A549 (cell line): ENCODE results near the gene CAMK1. TPM values are rescaled to one million over a fixed set of nuclear protein-coding genes. Genes with fewer than 3 reads are reported as not detected.

ENCODE experiments used
- ATAC-seq, 2 experiments: fragments of 200-7000 bp in 1 of 2; fragments of >200 bp in 1 of 2; cut with Nextera tagmentation in 1 of 2; cut with Tn5 transposase in 1 of 2; 3 replicates each; pipeline versions ENCODE4 v1.8.0 to v1.9.1; 2018 to 2020; ENCODE audit warnings: mild to moderate bottlenecking in 1 of 2, moderate library complexity in 1 of 2
- CTCF ChIA-PET: fragments of 300-600 bp; sonication (Branson Sonifier 250); formaldehyde crosslinking; extraction: SDS; loops from one replicate; lab custom pipeline; 2021; ENCODE audit warnings: antibody characterized with exemption, inconsistent platforms; lab: Yijun Ruan, JAX
- POLR2A ChIA-PET: fragments of 350-600 bp; formaldehyde crosslinking; extraction: SDS; loops from one replicate; lab custom pipeline; 2021; ENCODE audit warnings: antibody characterized with exemption, inconsistent platforms; lab: Yijun Ruan, JAX
- DNase-seq, 2 experiments: peaks; one replicate each; pipeline versions ENCODE4 v3.0.0 to v3.0.0-alpha.2; 2011 to 2016; ENCODE audit warnings: low read depth in 1 of 2, low spot score in 1 of 2
- FAIRE-seq: peaks from 2 replicates; lab custom pipeline; 2011; peaks lifted over from hg19 to GRCh38; lab: Jason Lieb, UNC
- H3K27ac ChIP-seq, 2 experiments: fragments of >200 bp; sonication (Bioruptor Twin); formaldehyde crosslinking; 3 replicates each; pipeline ENCODE4 v1.5.1; 2016 to 2017
- H3K4me1 ChIP-seq: fragments of >200 bp; sonication (Bioruptor Twin); formaldehyde crosslinking; 3 replicates; pipeline ENCODE4 v1.6.1; 2016
- H3K4me2 ChIP-seq: fragments of >200 bp; sonication (Bioruptor Twin); formaldehyde crosslinking; 3 replicates; pipeline ENCODE4 v1.6.1; 2016
- H3K4me3 ChIP-seq: fragments of >200 bp; sonication (Bioruptor Twin); formaldehyde crosslinking; 3 replicates; pipeline ENCODE4 v1.5.1; 2016
- H3K9me3 ChIP-seq: fragments of >200 bp; sonication (Bioruptor Twin); formaldehyde crosslinking; 3 replicates; pipeline ENCODE4 v1.6.1; 2016
- ATOH8 ChIP-seq: fragments of 250-450 bp; sonication (Bioruptor Pico); IDR thresholded peaks from 2 replicates; pipeline ENCODE4 v1.5.0; 2020; ENCODE audit warnings: low read depth, mild to moderate bottlenecking, moderate library complexity
- BHLHE40 ChIP-seq: IDR thresholded peaks from 2 replicates; pipeline ENCODE4 v1.6.1; 2012; ENCODE audit warnings: low read depth, low read length, inconsistent platforms
- CBX8 ChIP-seq: fragments of 200-600 bp; sonication (generic); IDR thresholded peaks from 2 replicates; pipeline ENCODE4 v1.6.1; 2016
- ELK1 ChIP-seq: fragments of 150-350 bp; IDR thresholded peaks from 2 replicates; pipeline ENCODE4 v1.6.1; 2014; ENCODE audit warnings: low read depth, mild to moderate bottlenecking, low read length
- EP300 ChIP-seq, 2 experiments: fragments of >200 bp; sonication (Bioruptor Twin); formaldehyde crosslinking; IDR thresholded peaks; 2 replicates in 1 of 2; 3 replicates in 1 of 2; pipeline ENCODE4 v1.6.1; 2016 to 2017
- ESRRA ChIP-seq: fragments of 150-350 bp; IDR thresholded peaks from 2 replicates; pipeline ENCODE4 v1.6.1; 2014; ENCODE audit warnings: mild to moderate bottlenecking, low read length, borderline replicate concordance
- FOXS1 ChIP-seq: fragments of 250-450 bp; sonication (Bioruptor Pico); IDR thresholded peaks from 2 replicates; pipeline ENCODE4 v1.5.0; 2020; ENCODE audit warnings: mild to moderate bottlenecking, moderate library complexity
- GATA3 ChIP-seq: IDR thresholded peaks from 2 replicates; pipeline ENCODE4 v1.6.1; 2012; ENCODE audit warnings: borderline replicate concordance
- HES2 ChIP-seq: fragments of >200 bp; sonication (Bioruptor Twin); formaldehyde crosslinking; IDR thresholded peaks from 2 replicates; pipeline ENCODE4 v1.6.1; 2016
- HMGXB4 ChIP-seq: fragments of 250-450 bp; sonication (Bioruptor Pico); IDR thresholded peaks from 2 replicates; pipeline ENCODE4 v1.5.0; 2021; ENCODE audit warnings: mild to moderate bottlenecking, moderate library complexity, borderline replicate concordance
- HOXA7 ChIP-seq: fragments of 250-450 bp; sonication (Bioruptor Pico); IDR thresholded peaks from 2 replicates; pipeline ENCODE4 v1.5.0; 2020; ENCODE audit warnings: mild to moderate bottlenecking, moderate library complexity
- HOXB5 ChIP-seq: fragments of 250-450 bp; sonication (Bioruptor Pico); IDR thresholded peaks from 2 replicates; pipeline ENCODE4 v1.5.0; 2020; ENCODE audit warnings: mild to moderate bottlenecking, moderate library complexity
- JUNB ChIP-seq: fragments of >200 bp; sonication (Bioruptor Twin); formaldehyde crosslinking; IDR thresholded peaks from 2 replicates; pipeline ENCODE4 v1.6.1; 2016
- KDM5A ChIP-seq: fragments of 200-600 bp; sonication (generic); IDR thresholded peaks from 2 replicates; pipeline ENCODE4 v1.6.1; 2016; ENCODE audit warnings: antibody characterized with exemption, mild to moderate bottlenecking
- MAFK ChIP-seq: fragments of 450-650 bp; IDR thresholded peaks from 2 replicates; pipeline ENCODE4 v1.6.1; 2014; ENCODE audit not compliant: partially characterized antibody
- NR3C1 ChIP-seq: fragments of >200 bp; sonication (Bioruptor Twin); formaldehyde crosslinking; IDR thresholded peaks from 3 replicates; pipeline ENCODE4 v1.6.1; 2017
- PHF8 ChIP-seq: fragments of 200-600 bp; sonication (generic); IDR thresholded peaks from 2 replicates; pipeline ENCODE4 v1.6.1; 2016; ENCODE audit warnings: low read depth, mild to moderate bottlenecking, antibody characterized with exemption, moderate library complexity, borderline replicate concordance
- POLR2A ChIP-seq: IDR thresholded peaks from 2 replicates; pipeline ENCODE4 v1.6.1; 2012; ENCODE audit warnings: mild to moderate bottlenecking, low read length
- RFX5 ChIP-seq: fragments of 450-650 bp; IDR thresholded peaks from 2 replicates; pipeline ENCODE4 v1.7.1; 2014; ENCODE audit warnings: antibody characterized with exemption, mild to moderate bottlenecking, moderate library complexity
- RNF2 ChIP-seq: fragments of 200-600 bp; sonication (generic); IDR thresholded peaks from 2 replicates; pipeline ENCODE4 v1.6.1; 2016; ENCODE audit warnings: low read depth, mild to moderate bottlenecking, antibody characterized with exemption, moderate library complexity, borderline replicate concordance
- SMC3 ChIP-seq: fragments of >200 bp; sonication (Bioruptor Twin); formaldehyde crosslinking; IDR thresholded peaks from 3 replicates; pipeline ENCODE4 v1.6.1; 2018; ENCODE audit warnings: inconsistent platforms
- TP53 ChIP-seq: fragments of 250-450 bp; sonication (Bioruptor Pico); IDR thresholded peaks from 2 replicates; pipeline ENCODE4 v1.5.0; 2021; ENCODE audit warnings: mild to moderate bottlenecking, moderate library complexity
- ZC3H11A ChIP-seq: fragments of 450-650 bp; IDR thresholded peaks from 2 replicates; pipeline ENCODE4 v1.6.1; 2014; ENCODE audit warnings: antibody characterized with exemption, mild to moderate bottlenecking
- WGBS: methylation state at CpG from one replicate; pipeline ENCODE4 v1.1.6; 2017; ENCODE audit errors: missing lambda C conversion rate; 5-methylcytosine and 5-hydroxymethylcytosine counted together
- polyA plus RNA-seq, 4 experiments: library from polyadenylated mRNA; depleted of rRNA in 3 of 4; stranded (reverse); fragments of >200 nt; fragmentation: RNase III in 1 of 4; extraction: RNeasy Plus Mini Kit Qiagen cat#74134 plus additional on column Dnase treatment in 1 of 4; gene quantifications; 2 replicates in 3 of 4; 3 replicates in 1 of 4; pipeline ENCODE4 v1.2.3, GENCODE V29; 2011 to 2017

CAMK1 gene
- polyA plus RNA-seq, 2 of the 4 experiments (the other 2 are of a cell fraction), result 13.5 to 15.6 TPM

GRCh38 chr3:9786209-9786739, 16.5 kb upstream of the CAMK1 start:
- Histone ChIP-seq H3K4me3 (no peak overlapping the region), H3K27ac (no peak overlapping the region), H3K4me1 (peaks cover 7% of the 10 kb centered on the region; the same call in 2 of the 3 replicates), H3K4me2 (no peak overlapping the region), H3K9me3 (no peaks in the 10 kb centered on the region)
- POLR2A ChIA-PET, result no interaction called here
- FAIRE-seq, result no peak
- no peak for DNase-seq
- no peak for ATAC-seq
- CTCF ChIA-PET, result interaction anchor here (0.6 to 1.5 kb wide), 3 partner anchors 8 to 327 kb away, joined by 3 to 4 read pairs (median 3); no protein-coding TSS in a partner anchor
- 97% methylated on average over 6 of the region's 7 CpGs for WGBS
- TF ChIP-seq HES2 (no peak), ATOH8 (CRISPR knock-in tag) (no peak), PHF8 (no peak), BHLHE40 (no peak), EP300 (IDR thresholded peaks at IDR 0.05) (no peak), GATA3 (no peak), NR3C1 (no peak), TP53 (CRISPR knock-in tag) (no peak), RNF2 (no peak)

GRCh38 chr3:9785602-9786001, 15.9 kb upstream of the CAMK1 start:
- POLR2A ChIA-PET, result no interaction called here
- ATAC-seq (no peak), FAIRE-seq (no peak), DNase-seq (no peak)
- H3K4me3 ChIP-seq, result no peak overlapping the region
- no peak overlapping the region for H3K4me2 ChIP-seq
- WGBS, result 86% methylated on average over 7 of the region's 7 CpGs
- CTCF ChIA-PET, result interaction anchor here (1.4 to 1.6 kb wide), 3 partner anchors 7 to 70 kb away, joined by 3 to 5 read pairs (median 4); no protein-coding TSS in a partner anchor
- H3K4me1 ChIP-seq, result peaks cover under 1% of the 10 kb centered on the region; the same call in 1 of the 3 replicates
- H3K27ac ChIP-seq, result no peak overlapping the region
- TF ChIP-seq HOXA7 (CRISPR knock-in tag) (no peak), HMGXB4 (CRISPR knock-in tag) (no peak), JUNB (no peak), TP53 (CRISPR knock-in tag) (no peak), FOXS1 (CRISPR knock-in tag) (no peak), ELK1 (no peak), KDM5A (no peak), RFX5 (no peak), MAFK (no peak), GATA3 (no peak), HES2 (no peak), SMC3 (no peak), ZC3H11A (no peak), ESRRA (no peak), POLR2A (no peak), HOXB5 (CRISPR knock-in tag) (no peak), CBX8 (no peak)
- H3K9me3 ChIP-seq, result no peaks in the 10 kb centered on the region
